ENCODE data around the gene BEND5.

Gene BEND5

GRCh38 chr1:48740621-48741020 lies 36.1 kb downstream of the BEND5 start:
- Histone ChIP-seq H3K36me3 (ENCODE audit: control insufficient read depth, low read depth, low read length) (no peaks in the 10 kb centered on the region), H3K27me3 (ENCODE audit: control insufficient read depth, insufficient read depth, low read length) (no peaks in the 10 kb centered on the region)

GRCh38 chr1:48739091-48739490 lies 37.6 kb downstream of the BEND5 start:
- H3K27ac ChIP-seq (ENCODE audit: low read length), result no peak overlapping the region
- peaks cover 9% of the 10 kb centered on the region for H3K36me3 ChIP-seq (ENCODE audit: control insufficient read depth, low read depth, low read length)
- no peaks in the 10 kb centered on the region for H3K9me3 ChIP-seq (ENCODE audit: control insufficient read depth, low read depth, low read length)
- no peaks in the 10 kb centered on the region for H3K27me3 ChIP-seq (ENCODE audit: control insufficient read depth, insufficient read depth, low read length)
- peaks cover 4% of the 10 kb centered on the region for H3K4me1 ChIP-seq (ENCODE audit: control insufficient read depth, low read depth, low read length)
- no peak overlapping the region for H3K9ac ChIP-seq (ENCODE audit: low read length)
- H3K4me3 ChIP-seq (ENCODE audit: low read length), result no peak overlapping the region

More at GRCh38 chr1:48740621-48741020, 36.1 kb downstream of the BEND5 start:
- no peaks in the 10 kb centered on the region for H3K9me3 ChIP-seq (ENCODE audit: control insufficient read depth, low read depth, low read length)
- H3K9ac ChIP-seq (ENCODE audit: low read length), result no peak overlapping the region
- peaks cover 2% of the 10 kb centered on the region for H3K4me1 ChIP-seq (ENCODE audit: control insufficient read depth, low read depth, low read length)
- H3K27ac ChIP-seq (ENCODE audit: low read length), result no peak overlapping the region
- H3K4me3 ChIP-seq (ENCODE audit: low read length), result no peak overlapping the region

- no peak overlapping the region for H3K9ac ChIP-seq (ENCODE audit: low read length)
- no peak overlapping the region for H3K4me3 ChIP-seq (ENCODE audit: low read length)
- H3K4me1 ChIP-seq (ENCODE audit: control insufficient read depth, low read depth, low read length), result peaks cover 4% of the 10 kb centered on the region
- no peak overlapping the region for H3K27ac ChIP-seq (ENCODE audit: low read length)
- no peaks in the 10 kb centered on the region for H3K27me3 ChIP-seq (ENCODE audit: control insufficient read depth, insufficient read depth, low read length)
- H3K9me3 ChIP-seq (ENCODE audit: control insufficient read depth, low read depth, low read length), result no peaks in the 10 kb centered on the region
- H3K36me3 ChIP-seq (ENCODE audit: control insufficient read depth, low read depth, low read length), result peaks cover 9% of the 10 kb centered on the region
Observed at GRCh38 chr1:48738356-48738755, 38.3 kb downstream of the BEND5 start.

GRCh38 chr1:48735796-48736195 lies 40.9 kb downstream of the BEND5 start:
- Histone ChIP-seq H3K9me3 (ENCODE audit: control insufficient read depth, low read depth, low read length) (no peaks in the 10 kb centered on the region), H3K9ac (ENCODE audit: low read length) (no peak overlapping the region), H3K27ac (ENCODE audit: low read length) (no peak overlapping the region), H3K4me1 (ENCODE audit: control insufficient read depth, low read depth, low read length) (peaks cover 4% of the 10 kb centered on the region), H3K36me3 (ENCODE audit: control insufficient read depth, low read depth, low read length) (peaks cover 9% of the 10 kb centered on the region), H3K4me3 (ENCODE audit: low read length) (no peak overlapping the region), H3K27me3 (ENCODE audit: control insufficient read depth, insufficient read depth, low read length) (no peaks in the 10 kb centered on the region)

- H3K9me3 ChIP-seq (ENCODE audit: control insufficient read depth, low read depth, low read length), result no peaks in the 10 kb centered on the region
- H3K27ac ChIP-seq (ENCODE audit: low read length), result no peak overlapping the region
- H3K9ac ChIP-seq (ENCODE audit: low read length), result no peak overlapping the region
- no peaks in the 10 kb centered on the region for H3K27me3 ChIP-seq (ENCODE audit: control insufficient read depth, insufficient read depth, low read length)
- no peaks in the 10 kb centered on the region for H3K4me1 ChIP-seq (ENCODE audit: control insufficient read depth, low read depth, low read length)
- no peak overlapping the region for H3K4me3 ChIP-seq (ENCODE audit: low read length)
- H3K36me3 ChIP-seq (ENCODE audit: control insufficient read depth, low read depth, low read length), result peaks cover 9% of the 10 kb centered on the region
Observed at GRCh38 chr1:48730164-48730910, 46.4 kb downstream of the BEND5 start.

- H3K36me3 ChIP-seq (ENCODE audit: control insufficient read depth, low read depth, low read length), result no peaks in the 10 kb centered on the region
- no peak overlapping the region for H3K4me3 ChIP-seq (ENCODE audit: low read length)
- no peaks in the 10 kb centered on the region for H3K4me1 ChIP-seq (ENCODE audit: control insufficient read depth, low read depth, low read length)
- no peak overlapping the region for H3K27ac ChIP-seq (ENCODE audit: low read length)
- H3K9ac ChIP-seq (ENCODE audit: low read length), result no peak overlapping the region
- H3K27me3 ChIP-seq (ENCODE audit: control insufficient read depth, insufficient read depth, low read length), result no peaks in the 10 kb centered on the region
- H3K9me3 ChIP-seq (ENCODE audit: control insufficient read depth, low read depth, low read length), result no peaks in the 10 kb centered on the region
Observed at GRCh38 chr1:48728584-48728983, 48.1 kb downstream of the BEND5 start.

GRCh38 chr1:48726557-48727215 lies 50.0 kb downstream of the BEND5 start:
- Histone ChIP-seq H3K36me3 (ENCODE audit: control insufficient read depth, low read depth, low read length) (no peaks in the 10 kb centered on the region), H3K9me3 (ENCODE audit: control insufficient read depth, low read depth, low read length) (no peaks in the 10 kb centered on the region), H3K27me3 (ENCODE audit: control insufficient read depth, insufficient read depth, low read length) (no peaks in the 10 kb centered on the region), H3K27ac (ENCODE audit: low read length) (no peak overlapping the region), H3K4me1 (ENCODE audit: control insufficient read depth, low read depth, low read length) (no peaks in the 10 kb centered on the region), H3K4me3 (ENCODE audit: low read length) (no peak overlapping the region), H3K9ac (ENCODE audit: low read length) (no peak overlapping the region)

- Histone ChIP-seq H3K36me3 (ENCODE audit: control insufficient read depth, low read depth, low read length) (no peaks in the 10 kb centered on the region), H3K9ac (ENCODE audit: low read length) (no peak overlapping the region), H3K4me3 (ENCODE audit: low read length) (no peak overlapping the region), H3K27me3 (ENCODE audit: control insufficient read depth, insufficient read depth, low read length) (no peaks in the 10 kb centered on the region), H3K9me3 (ENCODE audit: control insufficient read depth, low read depth, low read length) (no peaks in the 10 kb centered on the region), H3K4me1 (ENCODE audit: control insufficient read depth, low read depth, low read length) (no peaks in the 10 kb centered on the region), H3K27ac (ENCODE audit: low read length) (no peak overlapping the region)
Observed at GRCh38 chr1:48726139-48726538, 50.6 kb downstream of the BEND5 start.

GRCh38 chr1:48725341-48726046 lies 51.2 kb downstream of the BEND5 start:
- Histone ChIP-seq H3K36me3 (ENCODE audit: control insufficient read depth, low read depth, low read length) (no peaks in the 10 kb centered on the region), H3K4me3 (ENCODE audit: low read length) (no peak overlapping the region), H3K27me3 (ENCODE audit: control insufficient read depth, insufficient read depth, low read length) (no peaks in the 10 kb centered on the region), H3K9ac (ENCODE audit: low read length) (no peak overlapping the region), H3K27ac (ENCODE audit: low read length) (no peak overlapping the region), H3K9me3 (ENCODE audit: control insufficient read depth, low read depth, low read length) (no peaks in the 10 kb centered on the region), H3K4me1 (ENCODE audit: control insufficient read depth, low read depth, low read length) (no peaks in the 10 kb centered on the region)

GRCh38 chr1:48720929-48721328 lies 55.8 kb downstream of the BEND5 start:
- H3K4me1 ChIP-seq (ENCODE audit: control insufficient read depth, low read depth, low read length), result no peaks in the 10 kb centered on the region
- H3K36me3 ChIP-seq (ENCODE audit: control insufficient read depth, low read depth, low read length), result no peaks in the 10 kb centered on the region
- H3K27ac ChIP-seq (ENCODE audit: low read length), result no peak overlapping the region
- H3K9ac ChIP-seq (ENCODE audit: low read length), result no peak overlapping the region
- H3K27me3 ChIP-seq (ENCODE audit: control insufficient read depth, insufficient read depth, low read length), result no peaks in the 10 kb centered on the region
- no peak overlapping the region for H3K4me3 ChIP-seq (ENCODE audit: low read length)
- no peaks in the 10 kb centered on the region for H3K9me3 ChIP-seq (ENCODE audit: control insufficient read depth, low read depth, low read length)

- H3K27ac ChIP-seq (ENCODE audit: low read length), result no peak overlapping the region
- no peaks in the 10 kb centered on the region for H3K27me3 ChIP-seq (ENCODE audit: control insufficient read depth, insufficient read depth, low read length)
- H3K9me3 ChIP-seq (ENCODE audit: control insufficient read depth, low read depth, low read length), result no peaks in the 10 kb centered on the region
Observed at GRCh38 chr1:48718705-48719104, 58.0 kb downstream of the BEND5 start.

More at GRCh38 chr1:48718705-48719104, 58.0 kb downstream of the BEND5 start:
- no peak overlapping the region for H3K9ac ChIP-seq (ENCODE audit: low read length)
- no peaks in the 10 kb centered on the region for H3K4me1 ChIP-seq (ENCODE audit: control insufficient read depth, low read depth, low read length)
- H3K36me3 ChIP-seq (ENCODE audit: control insufficient read depth, low read depth, low read length), result no peaks in the 10 kb centered on the region
- H3K4me3 ChIP-seq (ENCODE audit: low read length), result no peak overlapping the region

Measured in iPS-18a (cell line).